ENCODE measurements around the gene GGACT. TPM values are rescaled to one million over a fixed set of nuclear protein-coding genes. Genes with fewer than 3 reads are reported as not detected.

The GGACT gene
- total RNA-seq, 4 donors from 2014 or later, result 8.8 to 37.4 (median 9.7) TPM

DNA sequence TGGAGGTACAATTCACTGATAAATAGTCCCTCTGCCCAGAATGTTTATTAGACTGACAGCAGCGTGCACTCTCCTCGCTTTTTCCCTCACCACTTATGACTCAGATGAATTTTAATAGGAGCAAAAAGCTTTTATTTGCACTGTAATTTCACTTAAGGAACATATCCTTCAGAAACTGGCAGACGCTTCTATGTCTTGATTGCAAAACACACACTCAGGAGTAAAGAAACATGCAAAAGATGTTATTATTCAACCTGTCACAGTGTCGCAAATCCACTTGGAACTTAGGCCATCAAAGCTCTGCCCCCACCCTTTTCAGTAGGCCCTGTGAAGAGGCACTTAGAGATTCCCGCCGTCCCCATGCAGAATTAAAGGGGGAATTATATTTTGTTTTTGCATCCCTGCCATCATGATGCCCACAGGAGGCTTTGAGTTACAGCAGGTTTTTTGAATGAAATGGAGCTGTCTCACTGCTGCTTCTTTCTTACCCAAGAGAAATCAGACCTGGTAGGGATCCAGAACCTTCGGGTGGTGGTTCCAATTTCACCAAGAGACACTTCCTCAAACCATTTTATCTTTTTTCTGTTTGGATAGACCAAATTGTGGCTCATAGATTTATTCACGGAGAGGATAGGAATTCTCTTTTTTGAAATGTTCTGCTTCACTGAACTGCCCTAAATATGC is 74.5 kb downstream of the GGACT start:
- no peak overlapping the region for H3K27ac ChIP-seq
- H3K4me1 ChIP-seq, result peaks cover 0 to 4% (median 0%) of the 10 kb centered on the region in 4 donors
- no peaks in the 10 kb centered on the region for H3K27me3 ChIP-seq
- TF ChIP-seq POLR2A (IDR thresholded peaks at IDR 0.05), result no peak
- TF ChIP-seq, protein P1, sequence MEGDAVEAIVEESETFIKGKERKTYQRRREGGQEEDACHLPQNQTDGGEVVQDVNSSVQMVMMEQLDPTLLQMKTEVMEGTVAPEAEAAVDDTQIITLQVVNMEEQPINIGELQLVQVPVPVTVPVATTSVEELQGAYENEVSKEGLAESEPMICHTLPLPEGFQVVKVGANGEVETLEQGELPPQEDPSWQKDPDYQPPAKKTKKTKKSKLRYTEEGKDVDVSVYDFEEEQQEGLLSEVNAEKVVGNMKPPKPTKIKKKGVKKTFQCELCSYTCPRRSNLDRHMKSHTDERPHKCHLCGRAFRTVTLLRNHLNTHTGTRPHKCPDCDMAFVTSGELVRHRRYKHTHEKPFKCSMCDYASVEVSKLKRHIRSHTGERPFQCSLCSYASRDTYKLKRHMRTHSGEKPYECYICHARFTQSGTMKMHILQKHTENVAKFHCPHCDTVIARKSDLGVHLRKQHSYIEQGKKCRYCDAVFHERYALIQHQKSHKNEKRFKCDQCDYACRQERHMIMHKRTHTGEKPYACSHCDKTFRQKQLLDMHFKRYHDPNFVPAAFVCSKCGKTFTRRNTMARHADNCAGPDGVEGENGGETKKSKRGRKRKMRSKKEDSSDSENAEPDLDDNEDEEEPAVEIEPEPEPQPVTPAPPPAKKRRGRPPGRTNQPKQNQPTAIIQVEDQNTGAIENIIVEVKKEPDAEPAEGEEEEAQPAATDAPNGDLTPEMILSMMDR (IDR thresholded peaks at IDR 0.05), result no peak
- H3K4me3 ChIP-seq, result no peak overlapping the region
- H3K9me3 ChIP-seq, result no peaks in the 10 kb centered on the region
- no peaks in the 10 kb centered on the region for H3K36me3 ChIP-seq
- DNase-seq, result no peak

DNA sequence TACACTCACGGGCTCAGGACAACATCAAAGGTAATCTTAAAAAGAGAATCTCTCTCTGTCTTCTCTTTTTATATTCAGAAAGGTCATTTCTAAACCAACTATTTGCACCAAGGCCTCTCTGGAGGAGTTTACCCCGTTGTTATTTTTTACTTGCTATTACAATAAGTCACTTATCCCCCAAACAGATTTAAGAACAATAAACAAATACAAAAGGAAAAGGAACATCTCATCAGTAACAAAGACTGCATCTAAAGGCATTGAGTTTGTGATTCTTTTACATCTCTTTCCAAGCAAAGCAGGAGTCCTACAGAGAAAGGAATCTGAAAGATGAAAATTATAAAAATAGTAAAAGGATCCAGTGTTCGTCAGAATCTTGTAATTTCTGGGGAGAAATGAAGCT is 75.4 kb downstream of the GGACT start:
- Histone ChIP-seq H3K4me1 (peaks cover 0 to 4% (median 0%) of the 10 kb centered on the region in 4 donors), H3K9me3 (no peaks in the 10 kb centered on the region), H3K4me3 (no peak overlapping the region), H3K27ac (no peak overlapping the region), H3K27me3 (no peaks in the 10 kb centered on the region), H3K36me3 (no peaks in the 10 kb centered on the region)
- TF ChIP-seq, protein P1 (IDR thresholded peaks at IDR 0.05), result no peak
- TF ChIP-seq POLR2A (IDR thresholded peaks at IDR 0.05), result no peak
- DNase-seq, result no peak

DNA sequence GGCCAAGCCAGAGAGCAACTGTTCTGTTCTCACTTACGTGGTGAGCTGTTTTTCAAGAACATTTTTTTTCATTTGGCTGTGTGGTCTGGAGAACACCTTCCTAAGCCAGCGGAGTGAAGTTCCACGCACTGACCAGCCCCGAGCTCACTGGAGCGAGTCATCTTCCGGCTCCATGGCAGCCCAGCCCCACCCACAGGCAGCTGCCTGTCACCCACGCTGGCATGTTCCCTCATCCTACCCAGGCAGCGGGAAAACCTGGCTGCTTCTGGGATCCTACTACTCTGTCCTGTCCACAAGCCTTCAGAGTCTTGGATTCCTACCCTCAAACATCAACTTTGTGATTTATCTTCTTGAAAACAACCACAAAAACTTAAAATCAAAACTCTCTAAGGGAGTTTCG is 76.2 kb downstream of the GGACT start:
- TF ChIP-seq POLR2A (IDR thresholded peaks at IDR 0.05), result no peak
- TF ChIP-seq, protein P1 (IDR thresholded peaks at IDR 0.05), result no peak
- H3K4me1 ChIP-seq, result peaks cover 0 to 1% (median 0%) of the 10 kb centered on the region in 4 donors

DNA sequence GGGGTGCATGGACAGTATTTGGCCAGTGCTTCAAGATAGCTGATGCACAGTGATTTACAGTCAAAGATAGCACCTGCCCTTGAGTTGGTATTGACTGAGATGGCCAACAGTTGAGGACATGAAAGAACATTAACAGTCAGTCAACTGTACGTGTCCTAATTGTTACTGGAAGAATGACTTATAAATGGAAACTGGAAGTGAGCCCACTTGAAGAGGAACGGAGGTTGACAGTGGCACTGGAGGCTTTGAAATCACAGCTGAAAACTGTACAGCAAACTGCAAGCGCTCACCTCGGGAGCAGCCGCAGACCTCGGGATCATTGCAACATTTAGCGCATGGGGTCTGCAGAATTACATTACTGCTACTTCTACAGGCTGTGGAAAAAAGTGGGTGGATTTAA is 77.1 kb downstream of the GGACT start:
- Histone ChIP-seq H3K9me3 (no peaks in the 10 kb centered on the region), H3K4me1 (no peaks in the 10 kb centered on the region), H3K36me3 (no peaks in the 10 kb centered on the region), H3K27me3 (no peaks in the 10 kb centered on the region), H3K4me3 (no peak overlapping the region), H3K27ac (no peak overlapping the region)
- DNase-seq, result no peak
- no peak for TF ChIP-seq POLR2A (IDR thresholded peaks at IDR 0.05)
- TF ChIP-seq, protein P1 (IDR thresholded peaks at IDR 0.05), result no peak

More for the DNA sequence above, 76.2 kb downstream of the GGACT start:
- H3K36me3 ChIP-seq, result no peaks in the 10 kb centered on the region
- no peaks in the 10 kb centered on the region for H3K9me3 ChIP-seq
- DNase-seq, result no peak
- no peak overlapping the region for H3K27ac ChIP-seq
- no peak overlapping the region for H3K4me3 ChIP-seq
- no peaks in the 10 kb centered on the region for H3K27me3 ChIP-seq

DNA sequence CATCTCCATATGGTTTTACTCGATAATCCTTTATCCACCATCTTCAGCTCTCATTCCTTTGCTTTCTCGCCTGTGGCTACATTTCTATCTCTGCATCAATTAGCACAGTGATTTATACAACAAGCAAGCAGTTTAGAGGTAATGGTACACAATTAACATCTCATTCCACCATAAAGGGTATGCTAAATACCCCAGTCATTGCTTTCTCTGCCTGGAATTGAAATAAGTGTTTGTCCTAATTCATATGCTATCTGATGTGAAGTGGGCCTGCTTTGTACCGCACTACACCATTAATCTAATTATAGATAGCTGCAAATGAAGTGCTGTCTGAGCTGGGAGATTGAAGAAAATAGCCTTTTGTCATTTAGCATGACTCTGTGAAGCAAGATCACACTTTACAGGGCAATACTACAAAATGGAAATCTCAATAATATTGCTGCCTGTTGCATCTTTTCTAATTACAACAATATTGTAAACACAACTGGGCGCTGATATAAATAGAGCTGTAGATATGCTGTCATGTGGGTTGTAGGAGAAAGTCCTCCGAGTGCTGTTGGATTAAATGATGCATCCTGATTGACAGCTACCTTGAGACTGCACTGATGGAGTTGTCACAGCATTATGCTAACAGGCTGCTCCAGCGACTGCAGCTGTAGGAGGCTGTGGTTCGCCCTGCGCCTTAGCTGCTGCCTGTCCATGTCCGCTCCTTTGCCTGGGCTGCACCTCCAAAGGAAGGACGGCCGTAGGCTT is 78.2 kb downstream of the GGACT start:
- DNase-seq, result no peak
- TF ChIP-seq, protein P1 (IDR thresholded peaks at IDR 0.05), result no peak
- TF ChIP-seq POLR2A (IDR thresholded peaks at IDR 0.05), result no peak
- peaks cover 0 to 7% (median 0%) of the 10 kb centered on the region in 4 donors for H3K4me1 ChIP-seq
- H3K27me3 ChIP-seq, result no peaks in the 10 kb centered on the region
- H3K4me3 ChIP-seq, result no peak overlapping the region
- no peaks in the 10 kb centered on the region for H3K9me3 ChIP-seq
- no peaks in the 10 kb centered on the region for H3K36me3 ChIP-seq
- H3K27ac ChIP-seq, result no peak overlapping the region

Measured in Peyer's patch (tissue), 4 donors.